Measurements from ENCODE around the gene SNRNP40.
A peak's percentile ranks its signal among the peaks of the same experiment; 100 is the strongest.

SNRNP40 gene

DNA sequence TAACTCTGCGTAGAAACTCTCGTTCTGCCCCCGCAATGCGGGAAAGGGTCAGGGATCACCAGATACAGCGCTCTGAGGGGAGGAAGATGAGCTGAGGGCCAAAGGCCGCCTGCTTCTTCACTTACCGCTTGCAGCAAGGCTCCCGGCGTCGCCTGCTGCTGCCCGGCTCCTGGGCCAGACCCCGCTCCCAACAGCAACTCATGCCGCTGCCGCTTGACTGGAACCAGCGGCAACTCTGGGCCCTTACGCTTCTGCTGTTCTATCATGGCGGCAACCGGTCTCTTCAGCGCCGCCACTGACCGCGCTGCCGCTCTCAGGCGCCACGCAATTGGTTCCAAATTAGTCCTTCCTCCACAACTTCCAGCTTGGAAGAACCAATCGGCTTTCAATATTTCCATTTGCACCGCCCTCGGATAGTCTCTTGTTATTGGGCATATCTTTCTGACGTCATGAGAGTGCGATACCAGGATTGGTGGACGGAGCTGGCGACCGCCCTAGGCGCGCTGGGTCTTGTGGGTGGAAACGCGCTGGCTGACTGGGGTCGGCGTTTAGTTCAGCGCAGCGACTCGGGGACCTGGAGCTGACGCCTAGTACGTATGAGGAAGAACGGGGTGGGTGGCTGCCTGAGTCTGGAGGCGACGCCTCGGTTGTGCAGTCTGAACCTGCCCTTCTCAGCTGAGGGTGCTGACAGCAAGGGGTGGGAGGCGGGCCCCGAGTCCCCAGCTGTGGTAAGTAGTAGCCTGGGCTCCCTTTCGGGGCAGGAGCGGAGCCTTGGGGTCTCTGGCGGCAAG is at the start of gene SNRNP40, which contains the start of gene ZCCHC17:
TSS of gene SNRNP40 (minus strand) at position 303 of the 791 bp plus-strand sequence. CDS start at position 266, 37 bp downstream.
TSS of gene ZCCHC17 (plus strand) at position 547 of the 791 bp plus-strand sequence. CDS start 13,067 bp downstream, outside the sequence.
- no peak within 1 kb of the TSS for H3K27ac Mint-ChIP-seq
- H3K9me3 Mint-ChIP-seq: no peaks in the 10 kb centered on the region
- ATAC-seq (ENCODE audit: low read depth) (peak; percentile 92), DNase-seq (ENCODE audit: low spot score in 2 of 2) (peak; percentile 79 to 93)
- H3K27me3 Mint-ChIP-seq: no peaks in the 10 kb centered on the region
- peaks cover 20% of the 10 kb centered on the region for H3K4me1 Mint-ChIP-seq
- H3K4me3 Mint-ChIP-seq: no peak within 1 kb of the TSS
- peaks cover 12% of the 10 kb centered on the region for H3K36me3 Mint-ChIP-seq

DNA sequence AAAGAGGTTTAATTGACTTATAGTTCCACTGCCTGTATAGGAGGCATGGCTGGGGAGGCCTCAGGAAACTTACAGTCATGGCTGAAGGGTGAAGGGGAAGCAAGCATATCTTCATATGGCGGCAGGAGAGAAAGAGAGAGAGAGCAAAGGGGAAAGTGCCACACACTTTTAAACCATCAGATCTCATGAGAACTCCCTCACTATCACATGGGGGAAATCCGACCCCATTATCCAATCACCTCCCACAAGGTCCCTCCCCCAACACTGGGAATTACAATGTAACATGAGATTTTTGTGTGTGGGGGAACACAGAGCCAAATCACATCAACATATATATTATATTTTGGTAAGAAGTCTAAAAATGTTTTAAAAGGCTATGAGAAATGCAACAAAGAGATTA is 49.0 kb upstream of the SNRNP40 start:
- DNase-seq (ENCODE audit: low spot score in 2 of 2): no peak
- Mint-ChIP-seq H3K9me3 (no peaks in the 10 kb centered on the region), H3K27ac (no peak overlapping the region), H3K4me1 (peaks cover 9% of the 10 kb centered on the region), H3K4me3 (no peak overlapping the region), H3K36me3 (peaks cover 21% of the 10 kb centered on the region), H3K27me3 (no peaks in the 10 kb centered on the region)
- no peak for ATAC-seq (ENCODE audit: low read depth)

DNA sequence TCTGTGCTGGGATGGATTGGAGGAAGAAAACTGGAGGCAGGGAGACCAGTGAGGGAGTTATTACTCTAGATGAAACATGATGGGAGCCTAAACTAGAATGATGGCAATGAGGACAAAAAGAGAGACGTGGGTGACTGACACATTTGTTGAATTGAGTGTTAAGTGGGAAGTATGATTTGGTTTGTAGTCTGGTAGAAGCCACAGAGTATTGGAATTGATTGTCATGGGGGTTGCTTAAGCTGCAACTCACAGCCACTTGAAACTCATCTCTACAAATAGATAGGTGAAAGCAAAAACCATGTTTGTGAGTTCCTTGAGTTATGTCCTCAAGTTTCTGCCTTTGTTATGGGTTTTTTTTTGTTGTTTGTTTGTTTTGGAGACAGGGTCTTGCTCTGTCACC is 47.9 kb upstream of the SNRNP40 start:
- Mint-ChIP-seq H3K4me1 (peaks cover 9% of the 10 kb centered on the region), H3K27ac (no peak overlapping the region), H3K9me3 (no peaks in the 10 kb centered on the region), H3K4me3 (no peak overlapping the region), H3K36me3 (peaks cover 18% of the 10 kb centered on the region), H3K27me3 (no peaks in the 10 kb centered on the region)
- DNase-seq (ENCODE audit: low spot score in 2 of 2) (no peak), ATAC-seq (ENCODE audit: low read depth) (no peak)

DNA sequence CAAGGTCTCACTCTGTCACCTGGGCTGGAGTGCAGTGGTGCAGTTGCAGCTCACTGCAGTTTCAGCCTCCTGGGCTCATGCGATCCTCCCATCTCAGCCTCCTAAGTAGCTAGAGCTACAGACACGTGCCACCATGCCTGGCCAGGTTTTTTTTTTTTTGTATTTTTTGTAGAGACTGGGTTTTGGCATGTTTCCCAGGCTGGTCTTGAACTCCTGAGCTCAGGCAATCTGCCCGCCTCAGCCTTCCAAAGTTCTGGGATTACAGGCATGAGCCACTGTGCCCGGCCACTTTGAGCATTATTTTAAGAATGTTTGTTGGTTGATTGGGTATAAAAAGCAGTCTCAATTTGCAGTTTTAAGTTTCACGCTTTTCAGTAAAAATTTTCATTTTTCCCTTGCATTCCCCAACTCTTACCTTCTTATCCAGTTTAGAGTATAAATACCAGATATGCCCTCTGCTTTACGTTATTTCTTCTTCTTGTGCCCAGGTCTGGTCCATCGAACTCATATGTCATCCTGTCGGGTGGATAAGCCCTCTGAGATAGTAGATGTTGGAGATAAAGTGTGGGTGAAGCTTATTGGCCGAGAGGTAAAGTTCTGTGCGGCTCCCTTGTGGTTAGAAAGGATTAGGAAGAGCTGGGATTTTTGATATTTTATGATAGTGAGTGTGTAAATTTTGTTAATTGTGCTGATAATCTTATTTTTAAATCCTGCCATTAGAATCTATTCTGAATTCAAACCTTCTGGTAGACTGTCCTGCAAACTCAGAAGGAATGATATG is 40.3 kb upstream of the SNRNP40 start:
- H3K27me3 Mint-ChIP-seq: no peaks in the 10 kb centered on the region

DNA sequence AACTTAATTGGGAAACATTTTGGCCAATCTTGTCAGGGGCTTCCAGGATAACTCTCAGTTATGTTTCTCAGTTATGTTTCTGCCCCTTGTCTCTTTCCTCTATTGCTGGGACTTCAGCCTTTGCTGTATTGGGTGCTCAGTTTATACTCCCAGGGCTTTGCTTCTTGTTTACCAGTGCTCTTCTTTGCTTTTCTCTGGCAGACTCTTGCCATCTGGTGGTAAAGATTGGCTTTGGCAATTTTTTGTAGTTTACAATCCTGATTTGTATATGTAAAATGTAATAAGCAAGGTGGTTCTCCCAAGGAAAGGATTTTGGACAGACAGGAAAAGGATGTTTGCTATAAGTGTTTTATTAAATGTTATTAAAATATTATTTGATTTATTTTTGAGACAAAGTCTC is 38.4 kb upstream of the SNRNP40 start:
- no peaks in the 10 kb centered on the region for H3K9me3 Mint-ChIP-seq
- ATAC-seq (ENCODE audit: low read depth): no peak
- DNase-seq (ENCODE audit: low spot score in 2 of 2): no peak
- peaks cover 7% of the 10 kb centered on the region for H3K4me1 Mint-ChIP-seq
- no peak overlapping the region for H3K4me3 Mint-ChIP-seq
- no peak overlapping the region for H3K27ac Mint-ChIP-seq
- H3K36me3 Mint-ChIP-seq: peaks cover 16% of the 10 kb centered on the region
- H3K27me3 Mint-ChIP-seq: no peaks in the 10 kb centered on the region

More for the DNA sequence above, 40.3 kb upstream of the SNRNP40 start:
- Mint-ChIP-seq H3K4me1 (peaks cover 7% of the 10 kb centered on the region), H3K36me3 (peaks cover 11% of the 10 kb centered on the region), H3K9me3 (no peaks in the 10 kb centered on the region), H3K4me3 (no peak overlapping the region), H3K27ac (no peak overlapping the region)
- no peak for ATAC-seq (ENCODE audit: low read depth)
- no peak for DNase-seq (ENCODE audit: low spot score in 2 of 2)

DNA sequence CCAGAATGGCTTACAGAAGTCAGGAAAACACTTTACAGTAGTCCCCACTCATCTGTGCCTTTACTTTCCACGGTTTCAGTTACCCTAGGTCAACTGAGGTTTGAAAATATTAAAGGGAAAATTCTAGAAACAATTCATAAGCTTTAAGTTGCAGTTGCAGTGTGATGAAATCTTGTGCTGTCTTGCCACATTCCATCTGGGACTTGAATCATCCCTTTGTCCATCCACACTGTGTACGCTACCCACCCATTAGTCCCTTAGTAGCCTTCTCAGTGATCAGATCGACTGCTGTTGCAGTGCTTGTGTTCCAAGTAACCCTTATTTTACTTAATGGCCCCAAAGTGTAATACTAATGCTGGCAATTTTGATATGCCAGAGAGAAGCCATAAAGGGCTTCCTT is 30.8 kb upstream of the SNRNP40 start:
- H3K4me3 Mint-ChIP-seq: no peak overlapping the region
- no peaks in the 10 kb centered on the region for H3K9me3 Mint-ChIP-seq
- peak overlapping the region; percentile 45 for H3K27ac Mint-ChIP-seq
- no peak for ATAC-seq (ENCODE audit: low read depth)
- H3K36me3 Mint-ChIP-seq: peaks cover 11% of the 10 kb centered on the region
- no peaks in the 10 kb centered on the region for H3K4me1 Mint-ChIP-seq
- no peaks in the 10 kb centered on the region for H3K27me3 Mint-ChIP-seq
- no peak for DNase-seq (ENCODE audit: low spot score in 2 of 2)

DNA sequence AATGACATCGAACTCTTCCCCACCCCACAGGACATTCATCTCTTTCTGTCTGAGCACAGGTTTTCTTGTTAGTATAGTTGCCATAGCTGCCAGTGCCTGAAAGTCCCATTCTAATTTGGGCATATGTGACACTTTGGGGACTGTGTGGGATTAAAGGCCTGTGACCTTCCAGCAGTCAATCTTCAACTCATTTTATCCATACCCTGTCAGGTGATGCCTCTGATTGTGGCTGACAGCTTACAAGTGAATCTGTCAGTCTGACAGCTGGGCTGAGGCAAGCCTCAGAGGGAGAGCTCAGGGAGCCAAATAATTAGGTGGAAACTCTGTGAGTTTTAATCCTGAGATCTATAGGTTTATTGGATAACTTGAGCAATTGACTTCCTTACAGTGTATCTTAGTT is 29.9 kb upstream of the SNRNP40 start:
- no peak overlapping the region for H3K27ac Mint-ChIP-seq
- H3K4me3 Mint-ChIP-seq: no peak overlapping the region
- H3K4me1 Mint-ChIP-seq: no peaks in the 10 kb centered on the region
- H3K27me3 Mint-ChIP-seq: no peaks in the 10 kb centered on the region
- peaks cover 9% of the 10 kb centered on the region for H3K36me3 Mint-ChIP-seq
- DNase-seq (ENCODE audit: low spot score in 2 of 2): no peak
- ATAC-seq (ENCODE audit: low read depth): no peak
- H3K9me3 Mint-ChIP-seq: no peaks in the 10 kb centered on the region

DNA sequence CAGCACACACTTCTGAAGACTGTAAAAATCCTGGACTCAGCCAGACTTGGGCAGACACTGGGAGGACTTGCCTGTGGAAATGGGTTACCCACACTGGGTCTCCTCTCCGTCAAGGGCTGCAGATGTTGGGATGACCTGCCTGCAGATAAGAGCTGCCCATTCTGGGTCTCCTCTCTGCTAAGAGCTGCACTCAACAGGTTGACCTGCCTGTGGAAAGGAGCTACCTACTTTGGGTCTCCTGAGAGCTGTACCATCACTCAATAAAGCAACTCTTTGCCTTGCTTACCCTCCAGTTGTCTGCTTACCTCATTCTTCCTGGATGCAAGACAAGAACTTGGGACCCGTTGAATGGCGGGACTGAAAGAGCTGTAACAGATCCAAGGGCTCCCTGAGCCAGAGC is 28.4 kb upstream of the SNRNP40 start:
- Mint-ChIP-seq H3K27me3 (no peaks in the 10 kb centered on the region), H3K4me3 (no peak overlapping the region), H3K36me3 (peaks cover 16% of the 10 kb centered on the region), H3K4me1 (no peaks in the 10 kb centered on the region), H3K27ac (no peak overlapping the region), H3K9me3 (no peaks in the 10 kb centered on the region)
- ATAC-seq (ENCODE audit: low read depth) (no peak), DNase-seq (ENCODE audit: low spot score in 2 of 2) (no peak)

DNA sequence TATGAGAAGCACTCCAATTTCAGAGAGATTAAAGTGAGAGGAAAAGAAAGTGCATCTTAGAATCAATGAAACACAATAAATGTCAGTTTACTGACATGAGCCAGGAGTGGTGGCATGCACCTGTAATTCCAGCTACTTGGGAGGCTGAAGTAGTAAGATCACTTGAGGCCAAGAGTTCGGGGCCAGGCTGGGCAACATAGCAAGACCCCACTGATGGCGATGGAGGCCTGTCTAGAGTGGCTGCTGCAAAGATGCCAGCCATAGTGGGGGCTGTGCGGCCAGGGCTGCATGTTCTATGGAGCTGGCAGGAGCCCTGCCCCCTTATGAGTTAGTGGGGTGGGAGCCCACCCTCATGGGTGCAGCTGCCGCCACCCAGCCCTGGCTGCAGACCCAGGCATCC is 27.5 kb upstream of the SNRNP40 start:
- no peaks in the 10 kb centered on the region for H3K4me1 Mint-ChIP-seq
- DNase-seq (ENCODE audit: low spot score in 2 of 2) (no peak), ATAC-seq (ENCODE audit: low read depth) (no peak)
- peaks cover 21% of the 10 kb centered on the region for H3K36me3 Mint-ChIP-seq
- no peaks in the 10 kb centered on the region for H3K9me3 Mint-ChIP-seq
- no peaks in the 10 kb centered on the region for H3K27me3 Mint-ChIP-seq
- H3K27ac Mint-ChIP-seq: no peak overlapping the region
- H3K4me3 Mint-ChIP-seq: no peak overlapping the region

DNA sequence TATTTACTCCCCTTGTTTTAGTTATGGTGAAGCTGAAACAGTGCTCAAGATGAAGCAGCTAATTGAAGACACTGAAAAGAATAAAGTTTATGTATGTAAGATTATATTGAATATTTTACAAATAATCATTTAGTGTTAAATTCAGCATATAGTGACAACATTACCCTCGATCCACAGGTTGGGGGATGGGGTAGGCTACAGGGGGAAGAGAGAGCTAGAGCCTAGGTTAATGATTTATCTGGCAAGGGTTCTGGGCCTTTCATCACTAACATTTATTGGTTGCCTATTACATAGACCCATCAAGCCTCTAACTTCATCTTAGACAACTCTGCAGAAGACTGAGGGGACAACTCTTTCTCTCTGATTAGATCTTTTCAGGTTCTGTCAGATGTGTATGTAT is 21.6 kb upstream of the SNRNP40 start:
- H3K4me3 Mint-ChIP-seq: no peak overlapping the region
- H3K4me1 Mint-ChIP-seq: no peaks in the 10 kb centered on the region
- no peaks in the 10 kb centered on the region for H3K9me3 Mint-ChIP-seq
- ATAC-seq (ENCODE audit: low read depth) (no peak), DNase-seq (ENCODE audit: low spot score in 2 of 2) (no peak)
- no peak overlapping the region for H3K27ac Mint-ChIP-seq
- H3K36me3 Mint-ChIP-seq: peaks cover 35% of the 10 kb centered on the region
- no peaks in the 10 kb centered on the region for H3K27me3 Mint-ChIP-seq

DNA sequence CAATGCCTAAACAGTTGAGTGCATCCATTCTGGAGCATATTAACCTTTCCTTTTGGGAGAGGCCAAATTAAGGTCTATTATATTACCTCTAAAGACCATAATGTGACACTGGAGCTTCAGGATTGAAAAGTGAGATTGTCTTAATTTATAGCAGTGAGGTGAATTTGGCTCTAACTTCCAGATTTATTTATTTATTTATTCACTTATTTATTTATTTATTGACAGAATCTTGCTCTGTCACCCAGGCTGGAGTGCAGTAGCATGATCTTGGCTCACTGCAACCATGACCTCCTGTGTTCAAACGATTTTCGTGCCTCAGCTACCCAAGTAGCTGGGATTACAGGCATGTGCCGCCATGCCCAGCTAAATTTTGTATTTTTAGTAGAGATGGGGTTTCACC is 19.3 kb upstream of the SNRNP40 start:
- H3K36me3 Mint-ChIP-seq: peaks cover 38% of the 10 kb centered on the region
- DNase-seq (ENCODE audit: low spot score in 2 of 2) (no peak), ATAC-seq (ENCODE audit: low read depth) (no peak)
- H3K4me3 Mint-ChIP-seq: no peak overlapping the region
- no peaks in the 10 kb centered on the region for H3K27me3 Mint-ChIP-seq
- peaks cover 1% of the 10 kb centered on the region for H3K9me3 Mint-ChIP-seq
- H3K4me1 Mint-ChIP-seq: no peaks in the 10 kb centered on the region
- no peak overlapping the region for H3K27ac Mint-ChIP-seq

DNA sequence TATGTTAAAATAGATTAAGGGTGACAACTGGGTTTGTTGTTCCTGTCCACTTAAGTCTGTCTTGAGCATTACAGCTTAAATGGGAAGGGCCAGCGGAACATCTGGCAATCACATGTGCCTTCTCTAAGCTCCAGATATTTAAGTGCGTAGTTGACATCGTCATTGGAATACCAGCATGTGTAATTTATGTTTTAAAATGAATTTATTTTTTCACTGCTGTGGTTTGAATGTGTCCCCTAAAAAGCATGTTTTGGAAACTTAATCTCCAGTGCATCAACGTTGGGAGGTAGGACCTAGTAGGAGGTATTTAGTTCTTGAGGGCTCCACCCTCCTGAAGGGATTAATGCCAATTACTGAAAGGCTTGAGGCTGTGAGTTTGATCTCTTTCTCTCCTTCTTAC is 13.6 kb upstream of the SNRNP40 start:
- Mint-ChIP-seq H3K9me3 (peaks cover 1% of the 10 kb centered on the region), H3K27ac (no peak overlapping the region), H3K4me3 (no peak overlapping the region), H3K4me1 (peaks cover 2% of the 10 kb centered on the region), H3K27me3 (no peaks in the 10 kb centered on the region), H3K36me3 (peaks cover 25% of the 10 kb centered on the region)
- DNase-seq (ENCODE audit: low spot score in 2 of 2) (no peak), ATAC-seq (ENCODE audit: low read depth) (no peak)

DNA sequence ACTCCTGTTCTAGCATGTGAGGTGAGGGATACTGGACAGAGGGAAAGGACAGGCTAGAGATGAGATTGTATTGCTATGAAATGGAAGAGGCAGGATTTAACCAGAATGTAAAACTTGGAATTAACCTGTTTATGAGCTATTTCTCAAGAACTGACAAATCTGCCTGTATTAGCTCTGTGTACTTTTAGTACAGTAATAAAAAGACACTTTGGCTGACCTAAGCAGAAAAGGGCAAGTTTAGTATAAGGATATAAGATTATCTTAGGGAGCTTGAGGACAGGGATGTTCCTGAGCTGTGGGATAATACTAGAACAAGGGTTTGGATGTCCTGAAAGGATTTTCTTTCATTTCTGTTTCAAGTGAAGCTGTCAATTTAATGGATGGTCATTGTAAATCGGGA is 11.4 kb upstream of the SNRNP40 start:
- DNase-seq (ENCODE audit: low spot score in 2 of 2): no peak
- ATAC-seq (ENCODE audit: low read depth): no peak
- Mint-ChIP-seq H3K27me3 (no peaks in the 10 kb centered on the region), H3K4me3 (no peak overlapping the region), H3K9me3 (peaks cover 1% of the 10 kb centered on the region), H3K36me3 (peaks cover 22% of the 10 kb centered on the region), H3K27ac (no peak overlapping the region), H3K4me1 (peaks cover 7% of the 10 kb centered on the region)

DNA sequence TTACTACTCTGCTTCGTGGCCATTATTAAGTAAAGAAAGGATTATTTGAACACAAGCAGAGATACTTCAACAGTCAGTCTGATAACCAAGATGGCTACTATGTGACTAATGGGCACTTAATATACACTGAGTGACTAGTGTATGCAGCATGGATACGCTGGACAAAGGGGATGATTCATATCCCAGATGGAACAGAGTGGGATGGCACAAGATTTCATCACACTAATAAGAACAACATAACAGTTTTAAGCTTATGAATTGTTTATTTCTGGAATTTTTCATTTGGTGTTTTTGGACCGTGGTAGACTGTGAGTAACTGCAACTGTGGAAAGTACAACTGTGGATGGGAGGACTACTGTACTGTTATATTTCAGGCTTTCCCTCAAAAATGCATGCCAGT is 9.7 kb upstream of the SNRNP40 start:
- H3K4me1 Mint-ChIP-seq: peaks cover 7% of the 10 kb centered on the region
- H3K27me3 Mint-ChIP-seq: no peaks in the 10 kb centered on the region
- no peak overlapping the region for H3K27ac Mint-ChIP-seq
- DNase-seq (ENCODE audit: low spot score in 2 of 2) (no peak), ATAC-seq (ENCODE audit: low read depth) (no peak)
- H3K4me3 Mint-ChIP-seq: no peak overlapping the region
- peaks cover 18% of the 10 kb centered on the region for H3K36me3 Mint-ChIP-seq
- no peaks in the 10 kb centered on the region for H3K9me3 Mint-ChIP-seq
